CD4-positive, alpha-beta T cell (primary cell): ENCODE data around the gene ARHGAP42. TPM values are rescaled to one million over a fixed set of nuclear protein-coding genes. Genes with fewer than 3 reads are reported as not detected.

Source experiments
- ATAC-seq: fragments of 200-7000 bp; cut with Tn5 transposase; one replicate; pipeline ENCODE4 v1.10.0; 2022; ENCODE audit warnings: mild to moderate bottlenecking; ENCODE audit not compliant: poor library complexity
- CTCF ChIA-PET: fragments of 350-600 bp; sonication (Branson Sonifier 250); formaldehyde crosslinking; loops from one replicate; lab custom pipeline; 2021; ENCODE audit warnings: antibody characterized with exemption, inconsistent platforms; lab: Charles Lee
- POLR2A ChIA-PET: fragments of 350-600 bp; sonication (Branson Sonifier 250); formaldehyde crosslinking; loops from one replicate; lab custom pipeline; 2021; ENCODE audit warnings: antibody characterized with exemption, inconsistent platforms; lab: Charles Lee
- DNase-seq, 14 experiments: peaks; one replicate each; pipeline ENCODE4 v3.0.0-alpha.2; 2013 to 2020; ENCODE audit warnings: mixed read lengths in 2 of 14
- H3K27ac ChIP-seq, 2 donors: one replicate each; pipeline versions ENCODE4 v1.5.1 to v1.7.0; 2013; ENCODE audit warnings: low read length in 2 of 2, low read depth in 1 of 2, mild to moderate bottlenecking in 1 of 2
- H3K27me3 ChIP-seq, 2 experiments: 1 replicate in 1 of 2; 2 replicates in 1 of 2; pipeline versions ENCODE4 v1.6.1 to v1.7.0; 2013; ENCODE audit warnings: low read length in 2 of 2, control low read depth in 1 of 2, mild to moderate bottlenecking in 1 of 2, moderate library complexity in 1 of 2; ENCODE audit not compliant: insufficient read depth in 2 of 2, control insufficient read depth in 1 of 2
- H3K36me3 ChIP-seq: one replicate; pipeline ENCODE4 v1.6.1; 2013; ENCODE audit warnings: low read length, control low read depth; ENCODE audit not compliant: insufficient read depth
- H3K4me1 ChIP-seq: one replicate; pipeline ENCODE4 v1.6.1; 2013; ENCODE audit warnings: low read length, control low read depth; ENCODE audit not compliant: insufficient read depth
- H3K4me3 ChIP-seq: one replicate; pipeline ENCODE4 v1.5.1; 2013; ENCODE audit warnings: mild to moderate bottlenecking, low read length, moderate library complexity
- H3K9me3 ChIP-seq, 2 experiments: 1 replicate in 1 of 2; 2 replicates in 1 of 2; pipeline versions ENCODE4 v1.6.1 to v1.7.0; 2013; ENCODE audit warnings: low read length in 2 of 2, mild to moderate bottlenecking in 2 of 2, control low read depth in 1 of 2, moderate library complexity in 1 of 2; ENCODE audit not compliant: control insufficient read depth in 1 of 2, insufficient read depth in 1 of 2
- H3K27ac Mint-ChIP-seq: one replicate; pipeline ENCODE4 v1.8.0; 2020; ENCODE audit warnings: mixed read lengths
- H3K27me3 Mint-ChIP-seq: one replicate; pipeline ENCODE4 v1.8.0; 2021; ENCODE audit warnings: mixed read lengths
- H3K36me3 Mint-ChIP-seq: one replicate; pipeline ENCODE4 v1.8.0; 2021; ENCODE audit warnings: low read depth, mixed read lengths
- H3K4me1 Mint-ChIP-seq: one replicate; pipeline ENCODE4 v1.8.0; 2021; ENCODE audit warnings: low read depth, mixed read lengths
- H3K4me3 Mint-ChIP-seq: one replicate; pipeline ENCODE4 v1.8.0; 2020; ENCODE audit warnings: mild to moderate bottlenecking, mixed read lengths
- H3K9me3 Mint-ChIP-seq: one replicate; pipeline ENCODE4 v1.8.0; 2020; ENCODE audit warnings: mixed read lengths
- CTCF ChIP-seq: fragments of 200-600 bp; IDR thresholded peaks from one replicate; pipeline ENCODE4 v1.8.0; 2022; ENCODE audit warnings: antibody characterized with exemption, mild to moderate bottlenecking
- intact Hi-C, 2 experiments: fragments of 100-400 bp; cut with DNase I in 1 of 2; cut with micrococcal nuclease in 1 of 2; formaldehyde crosslinking; loops; one replicate each; pipeline versions ENCODE4 v1.15.1 to v1.9.0; 2023 to 2025; cut with DNase I, micrococcal nuclease
- total RNA-seq, 174 experiments: library from RNA in 2 of 174; stranded (reverse) in 2 of 174; gene quantifications; one replicate each; pipeline ENCODE4 v1.2.3 and lab custom pipeline; 2021 to 2026

The ARHGAP42 gene
- total RNA-seq, 2 experiments from 2014 or later: not detected

GRCh38 chr11:100774132-100774531, 87.0 kb downstream of the ARHGAP42 start:
- intact Hi-C loops: no loop called here
- no peaks in the 10 kb centered on the region for H3K27me3 ChIP-seq
- H3K27ac Mint-ChIP-seq: no peak overlapping the region
- DNase-seq (no peak), ATAC-seq (no peak)
- no peak overlapping the region for H3K4me3 ChIP-seq
- TF ChIP-seq CTCF: no peak
- H3K9me3 Mint-ChIP-seq: peaks cover 3% of the 10 kb centered on the region
- H3K36me3 Mint-ChIP-seq: no peaks in the 10 kb centered on the region
- CTCF ChIA-PET: no interaction called here
- H3K36me3 ChIP-seq: no peaks in the 10 kb centered on the region
- no peaks in the 10 kb centered on the region for H3K27me3 Mint-ChIP-seq
- POLR2A ChIA-PET: no interaction called here
- H3K27ac ChIP-seq: no peak overlapping the region
- no peaks in the 10 kb centered on the region for H3K4me1 ChIP-seq
- H3K4me3 Mint-ChIP-seq: no peak overlapping the region
- H3K9me3 ChIP-seq: peaks cover 0 to 5% of the 10 kb centered on the region in 2 experiments
- H3K4me1 Mint-ChIP-seq: no peaks in the 10 kb centered on the region

GRCh38 chr11:100774859-100775258, 87.8 kb downstream of the ARHGAP42 start:
- no peaks in the 10 kb centered on the region for H3K27me3 Mint-ChIP-seq

GRCh38 chr11:100776212-100776896, 89.3 kb downstream of the ARHGAP42 start:
- DNase-seq: no peak
- Histone ChIP-seq H3K27me3 (no peaks in the 10 kb centered on the region), H3K36me3 (no peaks in the 10 kb centered on the region), H3K4me3 (no peak overlapping the region), H3K9me3 (peaks cover 3 to 5% of the 10 kb centered on the region in 2 experiments), H3K27ac (no peak overlapping the region), H3K4me1 (no peaks in the 10 kb centered on the region)
- Mint-ChIP-seq H3K4me1 (no peaks in the 10 kb centered on the region), H3K9me3 (peaks cover 3% of the 10 kb centered on the region), H3K27ac (no peak overlapping the region), H3K36me3 (no peaks in the 10 kb centered on the region), H3K4me3 (no peak overlapping the region), H3K27me3 (no peaks in the 10 kb centered on the region)
- intact Hi-C loops: no loop called here
- no peak for ATAC-seq
- POLR2A ChIA-PET: no interaction called here
- no peak for TF ChIP-seq CTCF
- CTCF ChIA-PET: interaction anchor here (0.7 kb wide), 1 partner anchor 402 kb away, joined by 4 read pairs; no protein-coding TSS in a partner anchor

More at GRCh38 chr11:100774859-100775258, 87.8 kb downstream of the ARHGAP42 start:
- ChIA-PET CTCF (interaction anchor here (0.6 kb wide), 1 partner anchor 20 kb away, joined by 3 read pairs; no protein-coding TSS in a partner anchor), POLR2A (no interaction called here)
- ATAC-seq (no peak), DNase-seq (no peak)
- H3K9me3 ChIP-seq: peaks cover 3 to 5% of the 10 kb centered on the region in 2 experiments
- H3K4me1 Mint-ChIP-seq: no peaks in the 10 kb centered on the region
- H3K27ac Mint-ChIP-seq: no peak overlapping the region
- no peaks in the 10 kb centered on the region for H3K36me3 Mint-ChIP-seq
- H3K36me3 ChIP-seq: no peaks in the 10 kb centered on the region
- H3K4me3 Mint-ChIP-seq: no peak overlapping the region
- peaks cover 3% of the 10 kb centered on the region for H3K9me3 Mint-ChIP-seq
- TF ChIP-seq CTCF: no peak
- H3K4me1 ChIP-seq: no peaks in the 10 kb centered on the region
- intact Hi-C loops: no loop called here
- H3K27ac ChIP-seq: no peak overlapping the region
- no peak overlapping the region for H3K4me3 ChIP-seq
- H3K27me3 ChIP-seq: no peaks in the 10 kb centered on the region
